IMR-90 (cell line): Measurements from ENCODE around the gene NAA38. TPM values are rescaled to one million over a fixed set of nuclear protein-coding genes. Genes with fewer than 3 reads are reported as not detected.

Experiments
- ATAC-seq: fragments of 200-7000 bp; cut with Tn5 transposase; 2 replicates; pipeline ENCODE4 v1.9.1; 2020; ENCODE audit warnings: low read depth, mild to moderate bottlenecking, moderate library complexity
- BruUV-seq: library from RNA; stranded (reverse); fragments of 400-500 nt; replicated peaks from 2 replicates; lab custom pipeline; 2021; lab: Mats Ljungman, UMichigan
- CTCF ChIA-PET: fragments of 300-600 bp; formaldehyde crosslinking; extraction: SDS; loops from one replicate; lab custom pipeline; 2021; ENCODE audit warnings: antibody characterized with exemption; lab: Yijun Ruan, JAX
- POLR2A ChIA-PET: fragments of 300-600 bp; sonication (Branson Sonifier 250); formaldehyde crosslinking; loops from one replicate; lab custom pipeline; 2022; ENCODE audit warnings: antibody characterized with exemption; ENCODE audit not compliant: unreplicated experiment; lab: Charles Lee
- DNase-seq: peaks from one replicate; pipeline ENCODE4 v3.0.0; 2013
- H2AFZ ChIP-seq: replicated peaks from 2 replicates; pipeline ENCODE3; 2013; ENCODE audit warnings: low read length, mild to moderate bottlenecking; ENCODE audit not compliant: poor library complexity
- H2AK5ac ChIP-seq: 2 replicates; pipeline ENCODE4 v1.6.1; 2013; ENCODE audit warnings: low read depth, low read length, inconsistent platforms
- H2AK9ac ChIP-seq: replicated peaks from 2 replicates; pipeline ENCODE3; 2013; ENCODE audit warnings: mild to moderate bottlenecking, low read depth, low read length, moderate library complexity; ENCODE audit not compliant: poor library complexity
- H2BK120ac ChIP-seq: 2 replicates; pipeline ENCODE4 v1.6.1; 2013; ENCODE audit warnings: low read depth, low read length, inconsistent platforms
- H2BK15ac ChIP-seq: 3 replicates; pipeline ENCODE4 v1.6.1; 2013; ENCODE audit warnings: low read depth, low read length, inconsistent platforms
- H2BK20ac ChIP-seq: 2 replicates; pipeline ENCODE4 v1.6.1; 2013; ENCODE audit warnings: low read depth, mild to moderate bottlenecking, inconsistent platforms, low read length, moderate library complexity
- H2BK5ac ChIP-seq: 2 replicates; pipeline ENCODE4 v1.6.1; 2013; ENCODE audit warnings: mild to moderate bottlenecking, low read depth, low read length, inconsistent platforms; ENCODE audit not compliant: poor library complexity, severe bottlenecking
- H3K14ac ChIP-seq: replicated peaks from 2 replicates; pipeline ENCODE4 v1.6.1; 2013; ENCODE audit warnings: low read depth, low read length, inconsistent platforms
- H3K18ac ChIP-seq: 2 replicates; pipeline ENCODE4 v1.6.1; 2013; ENCODE audit warnings: low read depth, low read length, control low read depth
- H3K23ac ChIP-seq: 2 replicates; pipeline ENCODE4 v1.6.1; 2013; ENCODE audit warnings: low read depth, low read length, inconsistent platforms
- H3K27ac ChIP-seq: 2 replicates; pipeline ENCODE4 v1.5.1; 2013; ENCODE audit warnings: mild to moderate bottlenecking, control low read depth, low read length; ENCODE audit not compliant: insufficient read depth
- H3K27me3 ChIP-seq: 2 replicates; pipeline ENCODE4 v1.6.1; 2013; ENCODE audit warnings: low read length; ENCODE audit not compliant: control insufficient read depth, insufficient read depth
- H3K36me3 ChIP-seq: 2 replicates; pipeline ENCODE4 v1.6.1; 2013; ENCODE audit warnings: low read length, mixed read lengths; ENCODE audit not compliant: control insufficient read depth, insufficient read depth
- H3K4ac ChIP-seq: 2 replicates; pipeline ENCODE4 v1.6.1; 2013; ENCODE audit warnings: low read depth, low read length, inconsistent platforms
- H3K4me1 ChIP-seq: 2 replicates; pipeline ENCODE4 v1.6.1; 2013; ENCODE audit warnings: low read length, mixed read lengths; ENCODE audit not compliant: control insufficient read depth, insufficient read depth
- H3K4me2 ChIP-seq: 2 replicates; pipeline ENCODE4 v1.6.1; 2013; ENCODE audit warnings: low read depth, mild to moderate bottlenecking, control low read depth, low read length, moderate library complexity
- H3K4me3 ChIP-seq: 2 replicates; pipeline ENCODE4 v1.5.1; 2013; ENCODE audit warnings: low read depth, mild to moderate bottlenecking, control low read depth, low read length, moderate library complexity; ENCODE audit not compliant: insufficient read depth
- H3K56ac ChIP-seq: 2 replicates; pipeline ENCODE4 v1.6.1; 2013; ENCODE audit warnings: low read length, inconsistent platforms; ENCODE audit not compliant: insufficient read depth; ENCODE audit errors: extremely low read depth
- H3K79me1 ChIP-seq, 2 experiments: 2 replicates each; pipeline ENCODE4 v1.6.1; 2013; ENCODE audit warnings: low read length in 2 of 2, inconsistent platforms in 1 of 2, low read depth in 1 of 2
- H3K9ac ChIP-seq: 2 replicates; pipeline ENCODE4 v1.6.1; 2013; ENCODE audit warnings: low read depth, low read length, control low read depth
- H3K9me1 ChIP-seq: 2 replicates; pipeline ENCODE4 v1.6.1; 2013; ENCODE audit warnings: low read length, inconsistent platforms; ENCODE audit not compliant: insufficient read depth
- H3K9me3 ChIP-seq: 2 replicates; pipeline ENCODE4 v1.6.1; 2013; ENCODE audit warnings: low read length; ENCODE audit not compliant: control insufficient read depth, insufficient read depth
- H4K20me1 ChIP-seq: 2 replicates; pipeline ENCODE4 v1.6.1; 2013; ENCODE audit warnings: low read length, inconsistent platforms; ENCODE audit not compliant: insufficient read depth
- H4K5ac ChIP-seq: 2 replicates; pipeline ENCODE4 v1.6.1; 2013; ENCODE audit warnings: mild to moderate bottlenecking, low read depth, low read length, control low read depth
- H4K8ac ChIP-seq, 2 experiments: 2 replicates each; pipeline ENCODE4 v1.6.1; 2013; ENCODE audit warnings: low read depth in 2 of 2, low read length in 2 of 2, control low read depth in 1 of 2, inconsistent platforms in 1 of 2
- H4K91ac ChIP-seq: 2 replicates; pipeline ENCODE4 v1.6.1; 2013; ENCODE audit warnings: low read depth, low read length, inconsistent platforms; ENCODE audit not compliant: insufficient read depth
- BHLHE40 ChIP-seq: fragments of 150-350 bp; IDR thresholded peaks from 2 replicates; pipeline ENCODE4 v1.6.1; 2016; ENCODE audit warnings: mild to moderate bottlenecking, low read depth, low read length
- CHD1 ChIP-seq: IDR thresholded peaks from 2 replicates; pipeline ENCODE4 v1.6.1; 2012; ENCODE audit warnings: low read depth, low read length, improper control_type of control experiment
- FOS ChIP-seq: fragments of 150-350 bp; IDR thresholded peaks from 2 replicates; pipeline ENCODE4 v1.6.1; 2016; ENCODE audit warnings: low read depth, low read length
- MXI1 ChIP-seq: IDR thresholded peaks from 2 replicates; pipeline ENCODE4 v1.6.1; 2012; ENCODE audit warnings: low read depth, mild to moderate bottlenecking, low read length, moderate library complexity, borderline replicate concordance
- NFE2L2 ChIP-seq: fragments of 150-350 bp; IDR thresholded peaks from 2 replicates; pipeline ENCODE4 v1.6.1; 2016; ENCODE audit warnings: low read depth, mild to moderate bottlenecking, low read length
- POLR2A ChIP-seq: IDR thresholded peaks from 2 replicates; pipeline ENCODE4 v1.6.1; 2012; ENCODE audit warnings: mild to moderate bottlenecking, low read depth, low read length
- RFX5 ChIP-seq: IDR thresholded peaks from 2 replicates; pipeline ENCODE4 v1.8.0; 2012; ENCODE audit warnings: low read depth, mild to moderate bottlenecking, low read length, moderate library complexity
- SMC3 ChIP-seq: fragments of 150-350 bp; IDR thresholded peaks from 2 replicates; pipeline ENCODE4 v1.6.1; 2016; ENCODE audit warnings: low read depth, mild to moderate bottlenecking, antibody characterized with exemption, low read length, moderate library complexity
- WGBS, 2 experiments: methylation state at CpG; one replicate each; pipeline versions ENCODE4 v1.1.5 to v1.1.7; 2013; ENCODE audit warnings: missing lambda C conversion rate in 2 of 2; ENCODE audit not compliant: insufficient read length in 1 of 2; ENCODE audit errors: extremely low coverage in 2 of 2; 5-methylcytosine and 5-hydroxymethylcytosine counted together
- dilution Hi-C: fragments of 300-500 bp; cut with HindIII; formaldehyde crosslinking; loops from one replicate; pipeline ENCODE4 v1.14.3; 2018; ENCODE audit warnings: low sequenced_read_pairs; ENCODE audit not compliant: unreplicated experiment
- in situ Hi-C: fragments of 300-500 bp; cut with MboI; formaldehyde crosslinking; loops from 3 replicates; pipeline ENCODE4 v1.14.3; 2019; ENCODE audit warnings: low sequenced_read_pairs, inconsistent platforms, mixed read lengths
- intact Hi-C: fragments of 100-400 bp; cut with micrococcal nuclease; formaldehyde crosslinking; loops from 2 replicates; pipeline ENCODE4 v1.10.0; 2022
- polyA plus RNA-seq, 3 experiments: library from polyadenylated mRNA; depleted of rRNA; stranded (reverse); fragments of >200 nt; gene quantifications; 2 replicates each; pipeline ENCODE4 v1.2.3, GENCODE V29; 2012; ENCODE audit warnings: low replicate concordance in 1 of 3
- total RNA-seq: library from RNA; depleted of rRNA; stranded (reverse); fragments of >200 nt; gene quantifications from 2 replicates; pipeline ENCODE4 v1.2.3, GENCODE V29; 2012
- TF ChIP-seq, protein P1 (sequence below): fragments of 150-350 bp; IDR thresholded peaks from 2 replicates; pipeline ENCODE4 v1.6.1; 2017; ENCODE audit warnings: mild to moderate bottlenecking, antibody characterized with exemption, low read length, low read depth

Gene NAA38
- total and polyA plus RNA-seq, 2 of the 4 experiments (the other 2 are of a cell fraction), result 40.7 to 76.8 TPM

DNA sequence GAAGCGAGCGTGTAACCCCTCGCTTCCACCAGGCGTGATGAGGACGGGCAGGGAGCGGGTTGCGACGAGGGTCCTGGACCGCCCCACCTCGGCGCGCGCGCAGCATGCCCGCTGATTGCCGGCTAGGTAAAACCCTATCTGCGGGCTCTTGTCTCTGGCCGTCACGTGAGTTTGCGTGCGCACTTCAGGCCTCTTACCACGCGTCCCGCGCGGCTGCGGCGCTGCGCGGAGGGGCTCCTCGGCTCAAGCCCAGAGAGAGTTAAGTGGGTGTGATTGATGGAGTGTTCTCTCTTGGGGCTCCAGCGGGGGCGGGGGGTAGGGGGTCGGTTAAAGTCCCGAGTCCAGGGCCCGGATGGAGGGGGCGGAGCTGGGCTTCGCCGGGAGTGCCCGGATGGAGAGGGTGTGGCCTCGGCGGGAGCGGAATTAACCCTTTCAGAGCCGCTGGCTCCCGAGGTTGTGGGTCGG is 15.4 kb downstream of the NAA38 start:
- H3K9ac ChIP-seq, result peak overlapping the region; percentile 92
- peak overlapping the region; percentile 12; the same call in 1 of the 2 replicates for H4K5ac ChIP-seq
- H3K4me2 ChIP-seq, result peak overlapping the region; percentile 97
- CTCF ChIA-PET, result interaction anchor here (1.2 kb wide), 1 partner anchor 71 kb away, joined by 3 read pairs; no protein-coding TSS in a partner anchor
- peak overlapping the region; percentile 91 for H2BK120ac ChIP-seq
- in situ Hi-C loops (no loop called here), dilution Hi-C loops (no loop called here), intact Hi-C loops (loop anchor here (2.0 to 5.0 kb wide), 2 partner anchors 15 to 270 kb away; partner anchors contain the start of gene NAA38)
- H3K4me3 ChIP-seq, result peak overlapping the region; percentile 71
- TF ChIP-seq POLR2A (peak; percentile 80), SMC3 (peak; percentile 2; the same call in 1 of the 2 replicates), MXI1 (no peak), NFE2L2 (no peak), BHLHE40 (peak; percentile 92), CHD1 (peak; percentile 88; the same call in 1 of the 2 replicates), FOS (no peak), RFX5 (no peak)
- TF ChIP-seq, protein P1, sequence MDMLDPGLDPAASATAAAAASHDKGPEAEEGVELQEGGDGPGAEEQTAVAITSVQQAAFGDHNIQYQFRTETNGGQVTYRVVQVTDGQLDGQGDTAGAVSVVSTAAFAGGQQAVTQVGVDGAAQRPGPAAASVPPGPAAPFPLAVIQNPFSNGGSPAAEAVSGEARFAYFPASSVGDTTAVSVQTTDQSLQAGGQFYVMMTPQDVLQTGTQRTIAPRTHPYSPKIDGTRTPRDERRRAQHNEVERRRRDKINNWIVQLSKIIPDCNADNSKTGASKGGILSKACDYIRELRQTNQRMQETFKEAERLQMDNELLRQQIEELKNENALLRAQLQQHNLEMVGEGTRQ, result peak; percentile 65
- 2% methylated on average over 8 of the region's 46 CpGs; no CpG with 5 or more reads in 1 of the 2 experiments for WGBS, 2 experiments
- H3K79me1 ChIP-seq, result peaks cover 19 to 82% of the 10 kb centered on the region in 2 experiments
- H4K8ac ChIP-seq, result peak overlapping the region; percentile 79 to 91
- H3K27me3 ChIP-seq, result no peaks in the 10 kb centered on the region
- peak overlapping the region; percentile 94 for H2AFZ ChIP-seq
- ATAC-seq, result peak; percentile 32
- peak overlapping the region; percentile 82 for H3K14ac ChIP-seq
- H3K56ac ChIP-seq, result peak overlapping the region; percentile 81
- peak overlapping the region; percentile 97 for H2BK5ac ChIP-seq
- H4K91ac ChIP-seq, result peak overlapping the region; percentile 89
- DNase-seq, result peak; percentile 82
- peaks cover 25% of the 10 kb centered on the region for H3K4me1 ChIP-seq
- H3K27ac ChIP-seq, result peak overlapping the region; percentile 98
- H4K20me1 ChIP-seq, result peaks cover 77% of the 10 kb centered on the region
- peak overlapping the region; percentile 77 for H3K23ac ChIP-seq
- H3K18ac ChIP-seq, result peak overlapping the region; percentile 68
- H3K9me1 ChIP-seq, result peaks cover 9% of the 10 kb centered on the region; the same call in 1 of the 2 replicates
- peak overlapping the region; percentile 99 for H2AK5ac ChIP-seq
- H3K36me3 ChIP-seq, result peaks cover 23% of the 10 kb centered on the region; the same call in 1 of the 2 replicates
- peak overlapping the region; percentile 97 for H3K4ac ChIP-seq
- no peaks in the 10 kb centered on the region for H3K9me3 ChIP-seq
- peak overlapping the region; percentile 67; the same call in 1 of the 2 replicates for H2BK20ac ChIP-seq
- peak overlapping the region; percentile 98 for H2AK9ac ChIP-seq
- no TSS peak for BruUV-seq
- POLR2A ChIA-PET, result no interaction called here
- H2BK15ac ChIP-seq, result peak overlapping the region; percentile 98; the same call in 2 of the 3 replicates
